HFFc6 (cell line): ENCODE measurements around the gene DMBT1. TPM values are rescaled to one million over a fixed set of nuclear protein-coding genes. Genes with fewer than 3 reads are reported as not detected.

ENCODE experiments used
- DNase-seq: peaks from one replicate; pipeline ENCODE4 v3.0.0-alpha.2; 2018
- H3K27ac Mint-ChIP-seq: 2 replicates; pipeline ENCODE4 v1.8.0; 2020; ENCODE audit warnings: mild to moderate bottlenecking, mixed read lengths
- H3K27me3 Mint-ChIP-seq: 2 replicates; pipeline ENCODE4 v1.8.0; 2021; ENCODE audit warnings: mild to moderate bottlenecking, moderate library complexity, mixed read lengths; ENCODE audit not compliant: insufficient read depth
- H3K36me3 Mint-ChIP-seq: 2 replicates; pipeline ENCODE4 v1.8.0; 2021; ENCODE audit warnings: low read depth, mixed read lengths
- H3K4me1 Mint-ChIP-seq: 2 replicates; pipeline ENCODE4 v1.8.0; 2020; ENCODE audit warnings: low read depth, mixed read lengths
- H3K4me3 Mint-ChIP-seq: 2 replicates; pipeline ENCODE4 v1.8.0; 2020; ENCODE audit warnings: mild to moderate bottlenecking, moderate library complexity, mixed read lengths
- H3K9me3 Mint-ChIP-seq: 2 replicates; pipeline ENCODE4 v1.8.0; 2020; ENCODE audit warnings: mild to moderate bottlenecking, mixed read lengths
- total RNA-seq, 6 experiments: library from RNA; stranded (reverse); fragmentation: NEBNext Ultra II Directional; extraction: Animal tissue kit (Norgen Biotek cat#: 25700); gene quantifications; 2 replicates in 1 of 6; 3 replicates in 5 of 6; pipeline ENCODE4 v1.2.3, GENCODE V29; 2021
- TF ChIP-seq, protein P1 (sequence below): fragments of 200-600 bp; sonication (generic); IDR thresholded peaks from 2 replicates; pipeline ENCODE4 v1.5.0; 2021; ENCODE audit warnings: antibody characterized with exemption, mild to moderate bottlenecking

DMBT1 gene
- total RNA-seq, 6 experiments from 2014 or later: 0.05 to 0.17 (median 0.07) TPM; not detected in 1

DNA sequence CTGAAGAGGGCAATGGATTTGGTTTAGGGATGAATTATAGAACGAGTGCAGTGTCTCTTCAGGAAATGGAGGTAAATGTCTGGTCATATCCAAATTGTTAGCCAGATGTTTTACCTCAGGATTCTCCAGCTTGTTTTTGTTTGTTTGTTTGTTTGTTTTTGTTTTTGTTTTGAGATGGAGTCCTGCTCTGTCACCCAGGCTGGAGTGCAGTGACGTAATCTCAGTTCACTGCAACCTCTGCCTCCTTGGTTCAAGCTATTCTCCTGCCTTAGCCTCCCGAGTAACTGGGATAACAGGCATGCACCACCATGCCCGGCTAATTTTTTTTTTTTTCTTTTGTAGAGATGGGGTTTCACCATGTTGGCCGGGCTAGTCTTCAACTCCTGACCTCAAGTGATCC is 132.2 kb downstream of the DMBT1 start:
- Mint-ChIP-seq H3K27ac (no peak overlapping the region), H3K4me3 (no peak overlapping the region), H3K36me3 (no peaks in the 10 kb centered on the region), H3K27me3 (no peaks in the 10 kb centered on the region), H3K4me1 (no peaks in the 10 kb centered on the region; the same call in 1 of the 2 replicates), H3K9me3 (peaks cover 2% of the 10 kb centered on the region; the same call in 1 of the 2 replicates)
- no peak for DNase-seq
- TF ChIP-seq, protein P1, sequence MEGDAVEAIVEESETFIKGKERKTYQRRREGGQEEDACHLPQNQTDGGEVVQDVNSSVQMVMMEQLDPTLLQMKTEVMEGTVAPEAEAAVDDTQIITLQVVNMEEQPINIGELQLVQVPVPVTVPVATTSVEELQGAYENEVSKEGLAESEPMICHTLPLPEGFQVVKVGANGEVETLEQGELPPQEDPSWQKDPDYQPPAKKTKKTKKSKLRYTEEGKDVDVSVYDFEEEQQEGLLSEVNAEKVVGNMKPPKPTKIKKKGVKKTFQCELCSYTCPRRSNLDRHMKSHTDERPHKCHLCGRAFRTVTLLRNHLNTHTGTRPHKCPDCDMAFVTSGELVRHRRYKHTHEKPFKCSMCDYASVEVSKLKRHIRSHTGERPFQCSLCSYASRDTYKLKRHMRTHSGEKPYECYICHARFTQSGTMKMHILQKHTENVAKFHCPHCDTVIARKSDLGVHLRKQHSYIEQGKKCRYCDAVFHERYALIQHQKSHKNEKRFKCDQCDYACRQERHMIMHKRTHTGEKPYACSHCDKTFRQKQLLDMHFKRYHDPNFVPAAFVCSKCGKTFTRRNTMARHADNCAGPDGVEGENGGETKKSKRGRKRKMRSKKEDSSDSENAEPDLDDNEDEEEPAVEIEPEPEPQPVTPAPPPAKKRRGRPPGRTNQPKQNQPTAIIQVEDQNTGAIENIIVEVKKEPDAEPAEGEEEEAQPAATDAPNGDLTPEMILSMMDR: no peak

Other genes with a start within 250 kb of the DMBT1 start
- 10 to 100 TPM; 17.7 to 26.2 (median 19.3) TPM for gene PLEKHA1, start 186.0 kb upstream of the DMBT1 start, total RNA-seq
- gene ARMS2, start 106.1 kb upstream of the DMBT1 start, total RNA-seq: not detected
- 10 to 100 TPM; 55.0 to 67.2 (median 61.9) TPM for gene HTRA1, start 99.2 kb upstream of the DMBT1 start, total RNA-seq
- not detected for gene C10orf120, start 139.1 kb downstream of the DMBT1 start, total RNA-seq